OCI-LY3 (cell line): Measurements from ENCODE around the gene TAS2R60.

ENCODE experiments used
- H2AFZ ChIP-seq: fragments of 200-600, 300-600 bp; shearing (Covaris generic); 2 replicates; pipeline ENCODE4 v1.6.0; 2014; ENCODE audit warnings: antibody characterized with exemption, low read depth, low read length
- H3K27ac ChIP-seq: fragments of 200-600, 300-600 bp; sonication (generic); 2 replicates; pipeline ENCODE4 v1.5.1; 2014; ENCODE audit warnings: mild to moderate bottlenecking, low read length, moderate library complexity, mixed read lengths
- H3K27me3 ChIP-seq: fragments of 200-600, 300-600 bp; sonication (generic); 2 replicates; pipeline ENCODE4 v1.6.1; 2014; ENCODE audit warnings: low read depth, low read length, mixed read lengths
- H3K36me3 ChIP-seq: fragments of 200-600, 300-600 bp; sonication (generic); replicated peaks from 2 replicates; pipeline ENCODE3; 2014; ENCODE audit warnings: low read depth, low read length, mixed read lengths
- H3K4me1 ChIP-seq: fragments of 300-600, 200-600 bp; sonication (generic); 2 replicates; pipeline ENCODE4 v1.6.1; 2014; ENCODE audit warnings: low read length, mixed read lengths
- H3K4me2 ChIP-seq: fragments of 200-600, 300-600 bp; sonication (generic); 2 replicates; pipeline ENCODE4 v1.6.1; 2014; ENCODE audit warnings: low read length, mixed read lengths
- H3K4me3 ChIP-seq: fragments of 300-600, 200-600 bp; sonication (generic); 2 replicates; pipeline ENCODE4 v1.5.1; 2014; ENCODE audit warnings: antibody characterized with exemption, mild to moderate bottlenecking, low read length, moderate library complexity
- H3K79me2 ChIP-seq: fragments of 300-600, 200-600 bp; shearing (Covaris generic); 2 replicates; pipeline ENCODE4 v1.6.1; 2014; ENCODE audit warnings: mild to moderate bottlenecking, low read length, mixed read lengths
- H3K9ac ChIP-seq: fragments of 300-600, 200-600 bp; shearing (Covaris generic); 2 replicates; pipeline ENCODE4 v1.6.0; 2014; ENCODE audit warnings: mild to moderate bottlenecking, low read length, moderate library complexity
- H3K9me3 ChIP-seq: fragments of 200-600, 300-600 bp; shearing (Covaris generic); 2 replicates; pipeline ENCODE4 v1.6.1; 2014; ENCODE audit warnings: low read length, mixed read lengths; ENCODE audit not compliant: insufficient read depth
- H4K20me1 ChIP-seq: fragments of 200-600, 300-600 bp; sonication (generic); 2 replicates; pipeline ENCODE4 v1.6.1; 2016; ENCODE audit warnings: low read length, mixed read lengths; ENCODE audit not compliant: insufficient read depth
- CTCF ChIP-seq: fragments of 200-600, 300-600 bp; sonication (generic); IDR thresholded peaks from 2 replicates; pipeline ENCODE4 v1.5.1; 2014; ENCODE audit warnings: antibody characterized with exemption, low read length, low read depth
- EZH2phosphoT487 ChIP-seq: fragments of 200-600 bp; shearing (Covaris generic); IDR thresholded peaks from 2 replicates; pipeline ENCODE4 v1.6.1; 2018; ENCODE audit warnings: antibody characterized with exemption, mixed run types, low read depth

TAS2R60 gene

GRCh38 chr7:143444063-143444782 is 970 bp downstream of the TAS2R60 start:
- Histone ChIP-seq H3K9ac (no peak overlapping the region), H3K79me2 (no peaks in the 10 kb centered on the region), H2AFZ (no peak overlapping the region), H3K9me3 (no peaks in the 10 kb centered on the region), H3K36me3 (no peaks in the 10 kb centered on the region), H4K20me1 (no peaks in the 10 kb centered on the region), H3K4me2 (no peak overlapping the region), H3K27ac (no peak overlapping the region), H3K27me3 (peaks cover 61% of the 10 kb centered on the region), H3K4me3 (no peak overlapping the region), H3K4me1 (no peaks in the 10 kb centered on the region)
- TF ChIP-seq EZH2phosphoT487 (no peak), CTCF (no peak)

DNA sequence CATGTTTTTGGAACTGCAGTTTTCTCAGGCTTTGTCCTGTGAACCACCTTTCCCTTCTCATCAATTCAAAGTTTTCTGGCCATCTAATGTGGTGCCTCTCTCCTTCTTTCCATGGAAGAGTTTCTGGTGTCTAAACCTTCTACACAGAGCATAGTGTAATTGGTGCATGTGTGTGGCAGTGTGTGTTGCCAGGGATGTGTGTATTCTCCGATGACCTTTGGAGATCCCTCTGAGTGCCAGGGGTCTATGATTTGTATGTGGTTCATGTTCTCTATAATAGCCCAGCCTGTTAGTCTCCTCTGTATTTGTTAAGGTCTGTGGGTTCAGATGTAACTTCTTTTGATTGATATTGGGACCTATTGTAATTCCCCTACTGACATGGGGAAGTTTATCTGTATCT is 1.5 kb downstream of the TAS2R60 start:
- Histone ChIP-seq H3K9ac (no peak overlapping the region), H3K79me2 (no peaks in the 10 kb centered on the region), H3K4me2 (no peak overlapping the region), H3K9me3 (no peaks in the 10 kb centered on the region), H3K36me3 (no peaks in the 10 kb centered on the region), H3K27ac (no peak overlapping the region), H3K4me1 (no peaks in the 10 kb centered on the region), H4K20me1 (no peaks in the 10 kb centered on the region), H2AFZ (no peak overlapping the region), H3K27me3 (peaks cover 60% of the 10 kb centered on the region), H3K4me3 (no peak overlapping the region)
- TF ChIP-seq EZH2phosphoT487, result no peak
- TF ChIP-seq CTCF, result no peak

DNA sequence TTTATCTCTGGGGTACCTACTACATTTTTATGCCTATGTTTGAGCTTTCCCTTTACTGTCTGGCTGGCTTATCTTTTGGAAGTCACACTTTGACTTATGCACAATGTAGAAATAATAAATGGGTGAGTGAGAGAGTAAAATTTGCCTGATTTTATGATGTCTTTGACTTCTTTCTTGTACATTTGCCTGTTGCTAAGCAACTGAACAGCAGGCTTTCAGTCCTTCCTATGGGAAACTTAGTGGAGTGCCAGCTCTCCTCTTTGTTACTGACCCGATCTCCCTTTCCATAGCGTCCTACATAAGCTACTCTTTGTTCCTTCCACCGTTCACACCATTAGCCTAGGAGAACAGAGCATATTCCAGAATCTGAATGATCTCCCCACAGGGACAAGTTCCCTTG is 4.2 kb downstream of the TAS2R60 start:
- TF ChIP-seq EZH2phosphoT487 (no peak), CTCF (no peak)
- Histone ChIP-seq H3K79me2 (no peaks in the 10 kb centered on the region), H3K4me1 (no peaks in the 10 kb centered on the region), H3K4me2 (no peak overlapping the region), H2AFZ (no peak overlapping the region), H4K20me1 (no peaks in the 10 kb centered on the region), H3K36me3 (no peaks in the 10 kb centered on the region), H3K9me3 (no peaks in the 10 kb centered on the region), H3K4me3 (no peak overlapping the region), H3K27me3 (peaks cover 54% of the 10 kb centered on the region), H3K27ac (no peak overlapping the region), H3K9ac (no peak overlapping the region)

DNA sequence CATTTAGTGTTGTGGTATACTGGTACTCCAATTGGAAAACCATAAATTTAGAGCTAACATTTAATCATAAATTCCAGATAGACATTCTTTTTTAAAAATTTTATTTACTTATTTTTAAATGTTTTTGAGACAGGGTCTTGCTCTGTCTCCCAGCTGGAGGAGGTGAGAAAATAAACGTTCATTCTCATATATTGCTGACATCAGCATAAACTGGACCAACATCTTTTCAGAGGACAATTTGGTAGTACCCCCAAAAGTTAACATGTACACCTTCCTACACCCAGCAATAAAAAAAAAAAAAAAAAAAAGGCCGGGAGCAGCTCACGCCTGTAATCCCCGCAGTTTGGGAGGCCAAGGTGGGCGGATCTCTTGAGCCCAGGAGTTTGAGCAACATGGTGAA is 5.2 kb downstream of the TAS2R60 start:
- no peak overlapping the region for H3K4me2 ChIP-seq
- H2AFZ ChIP-seq, result no peak overlapping the region
- no peaks in the 10 kb centered on the region for H4K20me1 ChIP-seq
- no peak overlapping the region for H3K27ac ChIP-seq
- no peak for TF ChIP-seq CTCF
- no peak for TF ChIP-seq EZH2phosphoT487
- no peaks in the 10 kb centered on the region for H3K4me1 ChIP-seq
- no peaks in the 10 kb centered on the region for H3K79me2 ChIP-seq
- H3K9ac ChIP-seq, result no peak overlapping the region
- no peak overlapping the region for H3K4me3 ChIP-seq
- H3K9me3 ChIP-seq, result no peaks in the 10 kb centered on the region
- H3K27me3 ChIP-seq, result peaks cover 61% of the 10 kb centered on the region
- H3K36me3 ChIP-seq, result no peaks in the 10 kb centered on the region
